Measurements from ENCODE around the gene SEC14L2.
A peak's percentile ranks its signal among the peaks of the same experiment; 100 is the strongest.

The SEC14L2 gene

DNA sequence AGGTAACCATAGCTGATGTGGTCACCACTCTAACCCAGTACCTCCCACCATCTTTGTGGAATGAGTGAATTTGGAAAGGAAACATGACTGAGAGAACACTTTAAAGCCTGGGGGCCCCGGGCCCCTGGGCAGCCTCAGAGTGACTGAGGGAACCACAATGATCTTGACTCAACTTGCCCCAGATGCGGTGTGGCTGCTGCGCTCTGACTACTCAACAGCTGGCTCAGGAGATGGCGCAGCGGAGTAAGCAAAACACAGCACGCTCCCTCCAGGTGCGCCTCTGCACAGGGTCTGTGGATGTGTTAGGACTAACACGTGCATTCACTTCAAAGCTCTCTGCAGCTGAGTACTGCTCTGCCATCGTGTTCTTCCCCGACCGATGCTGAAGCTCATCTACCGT lies 15.6 kb upstream of the SEC14L2 start:
- Histone ChIP-seq H3K36me3 (ENCODE audit: control insufficient read depth, insufficient read depth, low read length) (no peaks in the 10 kb centered on the region), H3K9me3 (ENCODE audit: control insufficient read depth, low read length) (no peaks in the 10 kb centered on the region), H3K4me3 (ENCODE audit: low read depth, low read length) (no peak overlapping the region), H3K9ac (no peak overlapping the region), H3K4me2 (ENCODE audit: low read length) (no peak overlapping the region), H2AFZ (no peak overlapping the region), H3K4me1 (no peaks in the 10 kb centered on the region), H3K27ac (no peak overlapping the region), H3K27me3 (ENCODE audit: control insufficient read depth, insufficient read depth, low read length) (no peaks in the 10 kb centered on the region), H3K79me2 (no peaks in the 10 kb centered on the region)
- TF ChIP-seq, protein P1, sequence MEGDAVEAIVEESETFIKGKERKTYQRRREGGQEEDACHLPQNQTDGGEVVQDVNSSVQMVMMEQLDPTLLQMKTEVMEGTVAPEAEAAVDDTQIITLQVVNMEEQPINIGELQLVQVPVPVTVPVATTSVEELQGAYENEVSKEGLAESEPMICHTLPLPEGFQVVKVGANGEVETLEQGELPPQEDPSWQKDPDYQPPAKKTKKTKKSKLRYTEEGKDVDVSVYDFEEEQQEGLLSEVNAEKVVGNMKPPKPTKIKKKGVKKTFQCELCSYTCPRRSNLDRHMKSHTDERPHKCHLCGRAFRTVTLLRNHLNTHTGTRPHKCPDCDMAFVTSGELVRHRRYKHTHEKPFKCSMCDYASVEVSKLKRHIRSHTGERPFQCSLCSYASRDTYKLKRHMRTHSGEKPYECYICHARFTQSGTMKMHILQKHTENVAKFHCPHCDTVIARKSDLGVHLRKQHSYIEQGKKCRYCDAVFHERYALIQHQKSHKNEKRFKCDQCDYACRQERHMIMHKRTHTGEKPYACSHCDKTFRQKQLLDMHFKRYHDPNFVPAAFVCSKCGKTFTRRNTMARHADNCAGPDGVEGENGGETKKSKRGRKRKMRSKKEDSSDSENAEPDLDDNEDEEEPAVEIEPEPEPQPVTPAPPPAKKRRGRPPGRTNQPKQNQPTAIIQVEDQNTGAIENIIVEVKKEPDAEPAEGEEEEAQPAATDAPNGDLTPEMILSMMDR (IDR thresholded peaks at IDR 0.05), result no peak

DNA sequence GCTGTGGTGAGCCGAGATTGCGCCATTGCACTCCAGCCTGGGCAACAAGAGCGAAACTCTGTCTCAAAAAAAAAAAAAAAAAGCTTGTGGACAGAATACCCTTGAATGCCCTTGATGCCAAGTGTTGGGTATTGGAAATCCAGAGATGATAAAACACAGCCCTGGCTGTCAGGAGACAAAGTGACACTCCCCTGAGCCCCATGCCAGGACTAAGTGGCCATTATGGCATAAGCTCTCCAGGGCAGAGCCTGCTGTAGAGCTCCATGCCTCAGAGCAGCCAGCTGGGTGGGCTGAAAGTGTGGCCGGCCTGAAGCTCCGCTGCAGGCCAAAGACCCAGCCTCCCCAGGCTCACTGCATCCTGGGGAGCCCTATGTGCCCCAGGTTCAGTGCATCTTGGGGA lies 14.5 kb upstream of the SEC14L2 start:
- TF ChIP-seq, protein P1 (IDR thresholded peaks at IDR 0.05), result no peak

DNA sequence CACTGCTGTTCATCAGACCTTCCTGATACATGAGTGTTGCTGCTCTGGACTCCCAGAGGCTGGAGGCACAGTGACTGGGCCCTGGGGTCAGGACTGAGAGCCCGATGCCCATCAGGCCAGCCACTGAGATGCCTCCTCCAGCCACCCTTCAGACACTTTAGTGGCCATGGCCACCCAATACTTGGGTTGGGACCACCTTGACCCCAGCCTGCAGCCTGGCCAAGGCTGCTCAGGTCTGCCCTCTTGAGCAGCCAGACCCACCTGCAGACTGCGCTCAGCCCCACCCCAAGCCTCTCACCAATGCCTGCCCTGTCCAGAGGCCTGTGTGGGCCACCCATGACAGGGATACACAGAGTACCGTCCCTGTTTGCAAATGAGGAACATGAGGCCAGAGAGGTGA lies 13.8 kb upstream of the SEC14L2 start:
- no peaks in the 10 kb centered on the region for H3K27me3 ChIP-seq (ENCODE audit: control insufficient read depth, insufficient read depth, low read length)
- H3K9me3 ChIP-seq (ENCODE audit: control insufficient read depth, low read length), result no peaks in the 10 kb centered on the region
- peaks cover 2% of the 10 kb centered on the region for H3K4me1 ChIP-seq
- TF ChIP-seq, protein P1 (IDR thresholded peaks at IDR 0.05), result no peak
- H2AFZ ChIP-seq, result no peak overlapping the region
- no peak overlapping the region for H3K9ac ChIP-seq
- H3K4me3 ChIP-seq (ENCODE audit: low read depth, low read length), result no peak overlapping the region
- no peak overlapping the region for H3K27ac ChIP-seq
- no peak overlapping the region for H3K4me2 ChIP-seq (ENCODE audit: low read length)
- no peaks in the 10 kb centered on the region for H3K36me3 ChIP-seq (ENCODE audit: control insufficient read depth, insufficient read depth, low read length)
- no peaks in the 10 kb centered on the region for H3K79me2 ChIP-seq

More for the DNA sequence above, 14.5 kb upstream of the SEC14L2 start:
- peaks cover 2% of the 10 kb centered on the region for H3K4me1 ChIP-seq
- H3K27me3 ChIP-seq (ENCODE audit: control insufficient read depth, insufficient read depth, low read length), result no peaks in the 10 kb centered on the region
- no peak overlapping the region for H3K9ac ChIP-seq
- no peak overlapping the region for H3K4me3 ChIP-seq (ENCODE audit: low read depth, low read length)
- H3K79me2 ChIP-seq, result no peaks in the 10 kb centered on the region
- H3K4me2 ChIP-seq (ENCODE audit: low read length), result no peak overlapping the region
- H3K36me3 ChIP-seq (ENCODE audit: control insufficient read depth, insufficient read depth, low read length), result no peaks in the 10 kb centered on the region
- no peaks in the 10 kb centered on the region for H3K9me3 ChIP-seq (ENCODE audit: control insufficient read depth, low read length)
- H3K27ac ChIP-seq, result no peak overlapping the region
- no peak overlapping the region for H2AFZ ChIP-seq

DNA sequence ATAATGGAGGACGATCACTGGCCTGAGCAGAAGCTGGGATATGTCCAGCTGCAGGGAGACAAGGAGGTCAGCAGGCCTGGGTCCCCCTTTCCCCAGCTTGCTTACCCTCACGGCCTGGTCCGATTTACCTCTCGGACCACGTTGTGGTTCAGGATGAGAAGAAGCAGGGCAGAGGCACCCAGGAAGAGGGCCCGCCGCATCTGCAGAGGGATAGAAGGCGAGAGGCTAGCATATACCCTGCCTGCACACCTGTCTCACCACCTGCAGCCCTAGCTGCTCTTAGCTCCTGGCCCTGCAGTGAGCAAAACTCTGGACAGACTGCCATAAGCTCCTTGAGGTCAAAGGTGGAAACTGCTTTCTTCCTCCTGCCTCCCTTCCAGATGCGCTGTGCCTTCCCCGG lies 10.9 kb upstream of the SEC14L2 start:
- TF ChIP-seq, protein P1 (IDR thresholded peaks at IDR 0.05), result no peak
- Histone ChIP-seq H3K4me1 (peaks cover 2% of the 10 kb centered on the region), H3K27me3 (ENCODE audit: control insufficient read depth, insufficient read depth, low read length) (no peaks in the 10 kb centered on the region), H3K4me3 (ENCODE audit: low read depth, low read length) (no peak overlapping the region), H3K36me3 (ENCODE audit: control insufficient read depth, insufficient read depth, low read length) (no peaks in the 10 kb centered on the region), H3K4me2 (ENCODE audit: low read length) (no peak overlapping the region), H3K27ac (no peak overlapping the region), H3K9ac (no peak overlapping the region), H3K79me2 (no peaks in the 10 kb centered on the region), H2AFZ (no peak overlapping the region), H3K9me3 (ENCODE audit: control insufficient read depth, low read length) (no peaks in the 10 kb centered on the region)

DNA sequence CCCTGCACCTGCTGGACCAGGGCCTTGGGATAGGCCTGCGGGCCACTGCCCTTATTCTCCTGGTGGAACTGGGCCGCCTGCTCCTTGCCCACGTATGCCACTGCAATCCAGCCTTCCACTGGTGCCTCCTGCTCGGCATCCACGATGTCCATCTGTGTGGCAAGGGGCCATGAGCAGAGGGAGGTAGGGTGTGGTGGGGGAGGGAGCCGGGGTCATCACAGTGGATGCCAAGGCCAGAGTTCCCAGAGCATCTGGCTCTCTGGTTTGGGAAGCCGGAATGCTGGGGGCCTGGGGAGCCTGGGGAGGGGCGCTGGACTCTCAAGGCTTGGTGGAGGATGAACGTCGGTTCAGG lies 10.2 kb upstream of the SEC14L2 start:
- TF ChIP-seq, protein P1 (IDR thresholded peaks at IDR 0.05), result no peak
- Histone ChIP-seq H3K4me1 (peaks cover 5% of the 10 kb centered on the region), H3K4me3 (ENCODE audit: low read depth, low read length) (peak overlapping the region; percentile 59), H3K9ac (no peak overlapping the region), H2AFZ (peak overlapping the region; percentile 45), H3K27me3 (ENCODE audit: control insufficient read depth, insufficient read depth, low read length) (no peaks in the 10 kb centered on the region), H3K36me3 (ENCODE audit: control insufficient read depth, insufficient read depth, low read length) (no peaks in the 10 kb centered on the region), H3K27ac (no peak overlapping the region), H3K4me2 (ENCODE audit: low read length) (peak overlapping the region; percentile 94), H3K79me2 (no peaks in the 10 kb centered on the region), H3K9me3 (ENCODE audit: control insufficient read depth, low read length) (no peaks in the 10 kb centered on the region)

Data from parathyroid adenoma (tissue), 2 donors.